Measurements from ENCODE around the gene WDFY4.

WDFY4 gene

GRCh38 chr10:48770561-48771089 is 86.0 kb downstream of the WDFY4 start:
- Histone ChIP-seq H3K27me3 (ENCODE audit: insufficient read depth, low read length) (peaks cover 19% of the 10 kb centered on the region), H3K36me3 (ENCODE audit: insufficient read depth, low read length) (no peaks in the 10 kb centered on the region), H3K4me1 (ENCODE audit: control insufficient read depth, insufficient read depth, low read length, unreplicated experiment) (no peaks in the 10 kb centered on the region), H3K27ac (ENCODE audit: low read depth, low read length) (no peak overlapping the region), H3K79me2 (ENCODE audit: control insufficient read depth, insufficient read depth, low read length, unreplicated experiment) (no peaks in the 10 kb centered on the region), H3K4me3 (ENCODE audit: low read depth, low read length) (no peak overlapping the region), H2AFZ (ENCODE audit: low read length, unreplicated experiment) (no peak overlapping the region)

- H3K4me1 ChIP-seq (ENCODE audit: control insufficient read depth, insufficient read depth, low read length, unreplicated experiment) = no peaks in the 10 kb centered on the region
Observed at GRCh38 chr10:48771234-48771633, 86.6 kb downstream of the WDFY4 start.

GRCh38 chr10:48772059-48772458 is 87.4 kb downstream of the WDFY4 start:
- peaks cover 28% of the 10 kb centered on the region for H3K27me3 ChIP-seq (ENCODE audit: insufficient read depth, low read length)
- H3K4me3 ChIP-seq (ENCODE audit: low read depth, low read length) = no peak overlapping the region
- no peak overlapping the region for H3K27ac ChIP-seq (ENCODE audit: low read depth, low read length)
- no peaks in the 10 kb centered on the region for H3K79me2 ChIP-seq (ENCODE audit: control insufficient read depth, insufficient read depth, low read length, unreplicated experiment)
- H2AFZ ChIP-seq (ENCODE audit: low read length, unreplicated experiment) = no peak overlapping the region
- no peaks in the 10 kb centered on the region for H3K4me1 ChIP-seq (ENCODE audit: control insufficient read depth, insufficient read depth, low read length, unreplicated experiment)
- H3K36me3 ChIP-seq (ENCODE audit: insufficient read depth, low read length) = no peaks in the 10 kb centered on the region

More at GRCh38 chr10:48771234-48771633, 86.6 kb downstream of the WDFY4 start:
- H3K36me3 ChIP-seq (ENCODE audit: insufficient read depth, low read length) = no peaks in the 10 kb centered on the region
- peaks cover 20% of the 10 kb centered on the region for H3K27me3 ChIP-seq (ENCODE audit: insufficient read depth, low read length)
- H3K4me3 ChIP-seq (ENCODE audit: low read depth, low read length) = no peak overlapping the region
- H3K79me2 ChIP-seq (ENCODE audit: control insufficient read depth, insufficient read depth, low read length, unreplicated experiment) = no peaks in the 10 kb centered on the region
- no peak overlapping the region for H3K27ac ChIP-seq (ENCODE audit: low read depth, low read length)
- H2AFZ ChIP-seq (ENCODE audit: low read length, unreplicated experiment) = no peak overlapping the region

GRCh38 chr10:48773580-48773979 is 88.9 kb downstream of the WDFY4 start:
- no peaks in the 10 kb centered on the region for H3K4me1 ChIP-seq (ENCODE audit: control insufficient read depth, insufficient read depth, low read length, unreplicated experiment)
- H3K36me3 ChIP-seq (ENCODE audit: insufficient read depth, low read length) = no peaks in the 10 kb centered on the region
- no peak overlapping the region for H2AFZ ChIP-seq (ENCODE audit: low read length, unreplicated experiment)
- no peaks in the 10 kb centered on the region for H3K79me2 ChIP-seq (ENCODE audit: control insufficient read depth, insufficient read depth, low read length, unreplicated experiment)
- no peak overlapping the region for H3K4me3 ChIP-seq (ENCODE audit: low read depth, low read length)
- H3K27me3 ChIP-seq (ENCODE audit: insufficient read depth, low read length) = peaks cover 40% of the 10 kb centered on the region
- no peak overlapping the region for H3K27ac ChIP-seq (ENCODE audit: low read depth, low read length)

GRCh38 chr10:48774416-48775205 is 89.9 kb downstream of the WDFY4 start:
- no peak overlapping the region for H3K27ac ChIP-seq (ENCODE audit: low read depth, low read length)
- no peak overlapping the region for H3K4me3 ChIP-seq (ENCODE audit: low read depth, low read length)
- no peaks in the 10 kb centered on the region for H3K36me3 ChIP-seq (ENCODE audit: insufficient read depth, low read length)
- peaks cover 43% of the 10 kb centered on the region for H3K27me3 ChIP-seq (ENCODE audit: insufficient read depth, low read length)
- no peak overlapping the region for H2AFZ ChIP-seq (ENCODE audit: low read length, unreplicated experiment)
- no peaks in the 10 kb centered on the region for H3K4me1 ChIP-seq (ENCODE audit: control insufficient read depth, insufficient read depth, low read length, unreplicated experiment)
- no peaks in the 10 kb centered on the region for H3K79me2 ChIP-seq (ENCODE audit: control insufficient read depth, insufficient read depth, low read length, unreplicated experiment)

- no peak overlapping the region for H2AFZ ChIP-seq (ENCODE audit: low read length, unreplicated experiment)
- H3K36me3 ChIP-seq (ENCODE audit: insufficient read depth, low read length) = no peaks in the 10 kb centered on the region
- H3K27ac ChIP-seq (ENCODE audit: low read depth, low read length) = no peak overlapping the region
- H3K79me2 ChIP-seq (ENCODE audit: control insufficient read depth, insufficient read depth, low read length, unreplicated experiment) = no peaks in the 10 kb centered on the region
- peaks cover 44% of the 10 kb centered on the region for H3K27me3 ChIP-seq (ENCODE audit: insufficient read depth, low read length)
- H3K4me3 ChIP-seq (ENCODE audit: low read depth, low read length) = no peak overlapping the region
- H3K4me1 ChIP-seq (ENCODE audit: control insufficient read depth, insufficient read depth, low read length, unreplicated experiment) = no peaks in the 10 kb centered on the region
Observed at GRCh38 chr10:48775206-48775517, 90.5 kb downstream of the WDFY4 start.

- H3K4me1 ChIP-seq (ENCODE audit: control insufficient read depth, insufficient read depth, low read length, unreplicated experiment) = no peaks in the 10 kb centered on the region
- H3K4me3 ChIP-seq (ENCODE audit: low read depth, low read length) = no peak overlapping the region
- peaks cover 47% of the 10 kb centered on the region for H3K27me3 ChIP-seq (ENCODE audit: insufficient read depth, low read length)
- no peak overlapping the region for H3K27ac ChIP-seq (ENCODE audit: low read depth, low read length)
- no peak overlapping the region for H2AFZ ChIP-seq (ENCODE audit: low read length, unreplicated experiment)
- H3K79me2 ChIP-seq (ENCODE audit: control insufficient read depth, insufficient read depth, low read length, unreplicated experiment) = no peaks in the 10 kb centered on the region
- no peaks in the 10 kb centered on the region for H3K36me3 ChIP-seq (ENCODE audit: insufficient read depth, low read length)
Observed at GRCh38 chr10:48776005-48776522, 91.4 kb downstream of the WDFY4 start.

GRCh38 chr10:48776528-48776927 is 91.9 kb downstream of the WDFY4 start:
- Histone ChIP-seq H3K27me3 (ENCODE audit: insufficient read depth, low read length) (peaks cover 47% of the 10 kb centered on the region), H3K4me1 (ENCODE audit: control insufficient read depth, insufficient read depth, low read length, unreplicated experiment) (no peaks in the 10 kb centered on the region), H3K4me3 (ENCODE audit: low read depth, low read length) (no peak overlapping the region), H2AFZ (ENCODE audit: low read length, unreplicated experiment) (no peak overlapping the region), H3K79me2 (ENCODE audit: control insufficient read depth, insufficient read depth, low read length, unreplicated experiment) (no peaks in the 10 kb centered on the region), H3K36me3 (ENCODE audit: insufficient read depth, low read length) (no peaks in the 10 kb centered on the region), H3K27ac (ENCODE audit: low read depth, low read length) (no peak overlapping the region)

- Histone ChIP-seq H3K4me3 (ENCODE audit: low read depth, low read length) (no peak overlapping the region), H2AFZ (ENCODE audit: low read length, unreplicated experiment) (no peak overlapping the region), H3K4me1 (ENCODE audit: control insufficient read depth, insufficient read depth, low read length, unreplicated experiment) (no peaks in the 10 kb centered on the region), H3K79me2 (ENCODE audit: control insufficient read depth, insufficient read depth, low read length, unreplicated experiment) (no peaks in the 10 kb centered on the region), H3K36me3 (ENCODE audit: insufficient read depth, low read length) (no peaks in the 10 kb centered on the region), H3K27ac (ENCODE audit: low read depth, low read length) (no peak overlapping the region), H3K27me3 (ENCODE audit: insufficient read depth, low read length) (peaks cover 47% of the 10 kb centered on the region)
Observed at GRCh38 chr10:48777110-48777509, 92.4 kb downstream of the WDFY4 start.

- H3K36me3 ChIP-seq (ENCODE audit: insufficient read depth, low read length) = no peaks in the 10 kb centered on the region
- H3K27me3 ChIP-seq (ENCODE audit: insufficient read depth, low read length) = peaks cover 51% of the 10 kb centered on the region
- H2AFZ ChIP-seq (ENCODE audit: low read length, unreplicated experiment) = no peak overlapping the region
- no peaks in the 10 kb centered on the region for H3K79me2 ChIP-seq (ENCODE audit: control insufficient read depth, insufficient read depth, low read length, unreplicated experiment)
- H3K4me3 ChIP-seq (ENCODE audit: low read depth, low read length) = no peak overlapping the region
- no peaks in the 10 kb centered on the region for H3K4me1 ChIP-seq (ENCODE audit: control insufficient read depth, insufficient read depth, low read length, unreplicated experiment)
- H3K27ac ChIP-seq (ENCODE audit: low read depth, low read length) = no peak overlapping the region
Observed at GRCh38 chr10:48778193-48778857, 93.7 kb downstream of the WDFY4 start.

GRCh38 chr10:48779077-48779476 is 94.4 kb downstream of the WDFY4 start:
- no peaks in the 10 kb centered on the region for H3K79me2 ChIP-seq (ENCODE audit: control insufficient read depth, insufficient read depth, low read length, unreplicated experiment)
- H3K4me3 ChIP-seq (ENCODE audit: low read depth, low read length) = no peak overlapping the region
- H3K27me3 ChIP-seq (ENCODE audit: insufficient read depth, low read length) = peaks cover 44% of the 10 kb centered on the region
- H3K4me1 ChIP-seq (ENCODE audit: control insufficient read depth, insufficient read depth, low read length, unreplicated experiment) = no peaks in the 10 kb centered on the region
- no peak overlapping the region for H3K27ac ChIP-seq (ENCODE audit: low read depth, low read length)
- H2AFZ ChIP-seq (ENCODE audit: low read length, unreplicated experiment) = no peak overlapping the region
- no peaks in the 10 kb centered on the region for H3K36me3 ChIP-seq (ENCODE audit: insufficient read depth, low read length)

Data from ACC112 (cell line).